IgD-negative memory B cell (primary cell): ENCODE results near the gene HYDIN. TPM values are rescaled to one million over a fixed set of nuclear protein-coding genes. Genes with fewer than 3 reads are reported as not detected.
"Not testable (repeated sequence)": the region's sequence is repeated elsewhere in the genome, so short reads cannot be mapped to it uniquely, and the experiment has no call there.

Experiments
- H3K27ac Mint-ChIP-seq, 3 donors: one replicate each; pipeline ENCODE4 v1.8.0; 2020 to 2022; ENCODE audit warnings: mild to moderate bottlenecking in 3 of 3, mixed read lengths in 3 of 3, moderate library complexity in 1 of 3
- H3K27me3 Mint-ChIP-seq: one replicate; pipeline ENCODE4 v1.8.0; 2021; ENCODE audit warnings: mixed read lengths
- H3K36me3 Mint-ChIP-seq: one replicate; pipeline ENCODE4 v1.8.0; 2020; ENCODE audit warnings: mild to moderate bottlenecking, mixed read lengths
- H3K4me1 Mint-ChIP-seq, 3 donors: one replicate each; pipeline ENCODE4 v1.8.0; 2020 to 2022; ENCODE audit warnings: mixed read lengths in 3 of 3, mild to moderate bottlenecking in 1 of 3
- H3K4me3 Mint-ChIP-seq, 4 donors: one replicate each; pipeline ENCODE4 v1.8.0; 2020 to 2022; ENCODE audit warnings: mild to moderate bottlenecking in 4 of 4, mixed read lengths in 4 of 4, moderate library complexity in 3 of 4
- H3K9me3 Mint-ChIP-seq, 3 donors: one replicate each; pipeline ENCODE4 v1.8.0; 2020 to 2021; ENCODE audit warnings: mixed read lengths in 3 of 3, mild to moderate bottlenecking in 1 of 3
- polyA plus RNA-seq: library from polyadenylated mRNA; unstranded; fragments of 300-500 nt; fragmentation: Illumina TruSeq; gene quantifications from one replicate; pipeline ENCODE4 v1.2.3, GENCODE V29; 2021

Gene HYDIN
- polyA plus RNA-seq, 1 donor from 2014 or later = not detected

GRCh38 chr16:70933746-70934145 lies 296.8 kb downstream of the HYDIN start:
- H3K27ac Mint-ChIP-seq, H3K9me3 Mint-ChIP-seq, H3K27me3 Mint-ChIP-seq, H3K36me3 Mint-ChIP-seq, H3K4me1 Mint-ChIP-seq, H3K4me3 Mint-ChIP-seq: not testable (repeated sequence)

GRCh38 chr16:70930757-70931156 lies 299.8 kb downstream of the HYDIN start:
- not testable (repeated sequence) for H3K27me3 Mint-ChIP-seq, H3K36me3 Mint-ChIP-seq, H3K27ac Mint-ChIP-seq, H3K9me3 Mint-ChIP-seq, H3K4me1 Mint-ChIP-seq, H3K4me3 Mint-ChIP-seq

DNA sequence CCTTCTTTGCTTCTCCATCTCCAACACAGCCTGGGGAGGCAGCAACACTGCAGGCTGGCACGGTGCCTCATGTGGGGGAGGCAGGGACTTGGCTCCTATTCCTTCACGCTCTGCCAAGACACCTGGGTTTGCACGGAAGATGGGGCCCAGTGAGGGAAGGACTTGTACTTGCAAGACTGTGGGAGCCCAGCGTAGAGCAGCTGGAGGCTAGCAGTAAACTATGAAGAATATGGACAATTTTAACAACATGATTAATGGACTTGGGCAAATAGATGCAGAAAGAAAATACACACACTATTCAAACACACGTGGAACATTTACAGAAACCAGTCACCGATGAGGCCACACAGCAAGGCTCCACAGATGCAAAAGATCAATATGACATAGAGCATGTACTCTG lies 308.4 kb downstream of the HYDIN start:
- H3K27ac Mint-ChIP-seq, H3K4me3 Mint-ChIP-seq, H3K4me1 Mint-ChIP-seq, H3K9me3 Mint-ChIP-seq, H3K36me3 Mint-ChIP-seq, H3K27me3 Mint-ChIP-seq: not testable (repeated sequence)

DNA sequence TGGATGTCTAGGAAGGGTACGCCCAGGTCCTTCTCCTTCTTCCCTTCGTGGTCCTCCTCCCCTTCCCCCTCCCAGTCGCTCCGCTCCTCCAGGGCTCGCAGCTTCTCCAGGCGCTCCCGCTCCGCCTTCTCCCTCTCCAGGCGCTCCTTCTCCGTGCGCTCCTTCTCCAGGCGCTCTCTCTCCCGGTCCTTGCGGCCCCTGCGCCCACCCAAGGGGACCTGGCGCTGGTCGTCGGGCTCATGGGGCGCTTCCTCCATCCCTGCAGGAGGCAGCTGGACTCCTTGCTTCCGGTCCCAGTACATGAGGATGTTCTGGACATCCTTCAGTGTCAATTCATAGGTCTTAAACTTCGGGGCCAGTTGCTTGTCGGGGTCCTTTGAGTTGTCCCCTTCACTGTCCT lies 309.9 kb downstream of the HYDIN start:
- not testable (repeated sequence) for H3K27me3 Mint-ChIP-seq, H3K4me3 Mint-ChIP-seq, H3K27ac Mint-ChIP-seq, H3K9me3 Mint-ChIP-seq, H3K4me1 Mint-ChIP-seq, H3K36me3 Mint-ChIP-seq

GRCh38 chr16:70888208-70888607 lies 342.3 kb downstream of the HYDIN start:
- H3K27ac Mint-ChIP-seq, H3K36me3 Mint-ChIP-seq, H3K9me3 Mint-ChIP-seq, H3K4me1 Mint-ChIP-seq, H3K4me3 Mint-ChIP-seq, H3K27me3 Mint-ChIP-seq: not testable (repeated sequence)

DNA sequence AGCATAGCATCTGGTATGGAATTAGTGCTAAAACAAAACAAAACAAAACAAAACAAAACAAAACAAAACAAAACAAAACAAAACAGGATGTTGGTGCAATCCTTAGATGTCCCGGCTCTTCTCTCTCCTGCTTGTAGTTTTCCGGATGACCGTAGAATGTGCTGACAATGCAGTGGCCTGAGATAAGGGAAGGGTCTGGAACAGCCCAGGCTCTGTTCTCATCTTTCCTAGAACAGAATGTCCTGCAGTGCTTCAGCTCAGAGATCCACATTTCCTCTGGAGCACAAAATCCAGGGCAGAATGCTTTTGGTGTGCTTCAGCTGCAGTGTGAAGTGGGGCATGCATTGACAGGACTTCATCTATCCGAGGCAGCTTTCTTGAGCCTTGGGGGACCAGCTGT lies 345.9 kb downstream of the HYDIN start:
- H3K4me3 Mint-ChIP-seq, H3K4me1 Mint-ChIP-seq, H3K36me3 Mint-ChIP-seq, H3K27ac Mint-ChIP-seq, H3K27me3 Mint-ChIP-seq, H3K9me3 Mint-ChIP-seq: not testable (repeated sequence)

DNA sequence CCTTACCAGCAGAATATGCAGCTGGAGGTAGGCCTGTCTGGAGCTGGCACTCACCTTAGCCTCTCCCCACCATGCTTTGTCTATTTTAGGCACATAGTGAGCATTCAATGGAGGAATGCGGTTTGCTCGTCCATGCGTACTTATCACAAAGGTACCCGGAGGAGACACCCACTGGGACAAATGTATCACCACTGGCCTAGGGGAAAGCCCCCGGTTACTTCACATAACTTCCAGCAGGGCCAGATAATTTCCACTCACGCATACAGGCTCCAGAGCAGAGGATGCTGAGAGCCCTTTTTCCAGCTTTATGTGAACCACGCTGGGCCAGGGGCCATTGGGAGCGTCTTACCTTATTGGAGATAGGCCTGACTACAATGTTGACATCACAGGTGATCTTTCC lies 348.2 kb downstream of the HYDIN start:
- H3K27ac Mint-ChIP-seq, H3K27me3 Mint-ChIP-seq, H3K4me3 Mint-ChIP-seq, H3K4me1 Mint-ChIP-seq, H3K36me3 Mint-ChIP-seq, H3K9me3 Mint-ChIP-seq: not testable (repeated sequence)

DNA sequence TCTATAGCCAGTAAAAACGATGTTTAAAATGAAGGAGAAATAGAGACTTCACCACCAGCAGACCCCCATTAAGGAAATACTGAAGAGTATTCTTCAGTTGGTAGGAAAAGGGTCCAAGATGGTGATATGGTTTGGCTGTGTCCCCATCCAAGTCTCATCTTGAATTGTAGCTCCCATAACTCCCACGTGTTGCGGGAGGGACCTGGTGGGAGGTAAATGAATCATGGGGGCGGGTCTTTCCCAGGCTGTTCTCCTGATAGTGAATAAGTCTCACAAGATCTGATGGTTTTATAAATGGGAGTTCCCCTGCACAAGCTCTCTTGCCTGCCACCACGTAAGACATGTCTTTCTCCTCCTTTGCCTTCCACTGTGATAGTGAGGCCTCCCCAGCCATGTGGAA lies 352.6 kb downstream of the HYDIN start:
- H3K27me3 Mint-ChIP-seq, H3K4me1 Mint-ChIP-seq, H3K36me3 Mint-ChIP-seq, H3K4me3 Mint-ChIP-seq, H3K9me3 Mint-ChIP-seq, H3K27ac Mint-ChIP-seq: not testable (repeated sequence)

DNA sequence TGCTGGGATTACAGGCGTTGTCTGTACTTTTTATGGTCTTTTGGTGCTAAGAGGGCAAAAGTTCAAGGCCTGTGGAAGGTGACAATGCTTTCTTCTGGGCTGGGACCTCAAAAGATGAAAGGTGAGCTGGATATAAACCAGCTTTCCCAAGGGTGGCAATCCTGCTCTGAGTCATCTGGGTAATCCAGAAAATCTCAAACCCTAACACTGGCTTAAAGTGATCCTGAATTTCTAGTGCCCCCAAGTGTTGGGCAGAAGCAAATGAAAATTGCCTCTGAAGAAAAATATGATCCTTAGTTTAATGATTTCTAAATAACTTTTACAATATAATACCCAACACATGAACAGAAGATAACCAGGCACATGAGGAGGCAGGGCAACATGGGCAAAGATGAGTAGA lies 354.1 kb downstream of the HYDIN start:
- H3K4me1 Mint-ChIP-seq, H3K36me3 Mint-ChIP-seq, H3K9me3 Mint-ChIP-seq, H3K4me3 Mint-ChIP-seq, H3K27ac Mint-ChIP-seq, H3K27me3 Mint-ChIP-seq: not testable (repeated sequence)

DNA sequence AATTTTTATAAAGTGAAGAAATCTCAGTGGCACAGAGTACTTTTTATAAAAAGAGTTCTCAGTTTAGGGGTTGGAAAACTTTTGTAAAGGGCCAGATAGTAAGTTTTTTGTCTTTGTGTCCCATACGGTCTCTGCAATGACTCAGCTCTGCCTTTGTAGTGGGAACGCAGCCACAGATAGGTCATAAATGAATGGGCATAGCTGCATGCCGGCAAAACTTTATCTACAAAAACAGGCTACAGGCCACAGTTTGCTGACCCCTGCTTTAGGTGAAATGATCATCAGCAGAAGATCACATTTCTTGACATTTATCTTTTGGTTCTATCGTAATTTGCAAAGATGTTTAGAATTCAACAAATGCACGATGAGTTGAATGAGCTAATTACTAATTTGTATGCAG lies 365.8 kb downstream of the HYDIN start:
- not testable (repeated sequence) for H3K9me3 Mint-ChIP-seq, H3K4me1 Mint-ChIP-seq, H3K36me3 Mint-ChIP-seq, H3K27ac Mint-ChIP-seq, H3K4me3 Mint-ChIP-seq, H3K27me3 Mint-ChIP-seq

DNA sequence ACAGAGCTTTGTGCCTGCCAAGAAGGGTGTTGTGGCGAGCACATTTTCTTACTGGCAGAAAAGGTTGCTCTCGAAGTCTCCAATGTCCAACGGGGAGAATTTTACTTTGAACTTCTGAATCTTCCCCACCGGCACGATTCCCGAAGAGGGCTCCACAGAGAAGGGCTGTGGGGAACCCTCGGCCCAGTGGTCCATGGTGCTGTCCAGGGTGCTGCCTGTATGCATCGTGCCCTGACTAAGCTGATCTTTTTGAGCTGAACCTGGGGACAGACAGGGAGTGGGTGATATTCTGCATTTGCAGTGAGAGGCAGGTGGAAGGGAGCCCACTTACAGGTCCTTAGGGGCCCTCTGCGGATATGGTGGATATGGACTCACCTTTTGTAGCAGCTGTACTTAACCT lies 368.5 kb downstream of the HYDIN start:
- not testable (repeated sequence) for H3K4me1 Mint-ChIP-seq, H3K27ac Mint-ChIP-seq, H3K36me3 Mint-ChIP-seq, H3K27me3 Mint-ChIP-seq, H3K4me3 Mint-ChIP-seq, H3K9me3 Mint-ChIP-seq

DNA sequence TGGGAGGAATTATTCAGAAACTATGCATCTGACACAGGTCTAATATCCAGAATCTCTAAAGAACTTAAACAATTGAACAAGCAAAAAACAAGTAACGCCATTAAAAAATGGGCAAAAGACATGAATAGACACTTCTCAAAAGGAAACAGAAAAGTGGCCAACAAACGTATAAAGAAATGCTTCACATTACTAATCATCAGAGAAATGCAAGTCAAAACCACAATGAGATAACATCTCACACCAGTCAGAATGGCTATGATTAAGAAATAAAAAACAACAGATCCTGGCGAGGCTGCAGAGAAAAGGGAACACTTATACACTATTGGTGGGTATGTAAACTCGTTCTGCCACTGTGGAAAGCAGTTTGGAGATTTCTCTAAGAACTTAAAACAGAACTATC lies 379.2 kb downstream of the HYDIN start:
- H3K4me3 Mint-ChIP-seq, H3K4me1 Mint-ChIP-seq, H3K27ac Mint-ChIP-seq, H3K9me3 Mint-ChIP-seq, H3K27me3 Mint-ChIP-seq, H3K36me3 Mint-ChIP-seq: not testable (repeated sequence)

GRCh38 chr16:70823498-70824118 lies 406.9 kb downstream of the HYDIN start:
- not testable (repeated sequence) for H3K27me3 Mint-ChIP-seq, H3K4me3 Mint-ChIP-seq, H3K27ac Mint-ChIP-seq, H3K4me1 Mint-ChIP-seq, H3K36me3 Mint-ChIP-seq, H3K9me3 Mint-ChIP-seq

GRCh38 chr16:70822734-70823133 lies 407.8 kb downstream of the HYDIN start:
- not testable (repeated sequence) for H3K27ac Mint-ChIP-seq, H3K27me3 Mint-ChIP-seq, H3K36me3 Mint-ChIP-seq, H3K4me3 Mint-ChIP-seq, H3K9me3 Mint-ChIP-seq, H3K4me1 Mint-ChIP-seq

- not testable (repeated sequence) for H3K36me3 Mint-ChIP-seq, H3K27ac Mint-ChIP-seq, H3K9me3 Mint-ChIP-seq, H3K27me3 Mint-ChIP-seq, H3K4me3 Mint-ChIP-seq, H3K4me1 Mint-ChIP-seq
These were observed 412.4 kb downstream of the HYDIN start for GRCh38 chr16:70818088-70818487.

DNA sequence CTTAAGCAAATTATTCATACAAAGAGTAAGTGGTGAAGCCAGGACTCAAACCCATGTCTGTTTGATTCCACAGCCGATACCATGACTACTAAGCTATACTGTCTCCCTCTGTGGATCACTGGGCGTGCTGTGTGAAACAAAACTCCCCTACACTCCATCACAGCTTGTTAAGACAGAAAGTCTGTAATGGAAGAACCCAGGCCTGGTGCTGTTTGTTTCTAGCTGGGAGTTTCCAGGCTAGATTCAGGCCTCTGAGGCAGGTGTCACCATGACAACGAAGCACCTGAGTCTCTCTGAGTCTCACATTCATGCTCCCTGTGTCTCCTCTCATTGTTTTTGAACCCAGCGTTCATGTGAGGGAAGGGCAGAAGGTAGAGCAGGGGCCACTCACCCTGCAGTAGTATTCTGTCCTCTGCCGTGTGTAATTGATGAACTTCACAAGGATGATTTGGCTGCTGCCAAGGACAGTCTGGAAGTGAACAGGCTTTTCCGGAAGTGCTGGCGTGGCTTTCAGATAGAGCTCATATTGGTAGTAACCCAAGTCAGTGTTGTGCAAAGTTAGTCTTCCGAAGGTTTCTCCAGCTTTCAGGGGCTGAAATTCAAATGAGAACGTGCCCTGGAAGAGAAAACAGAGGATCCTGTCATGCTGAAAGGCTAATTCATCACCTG lies 421.0 kb downstream of the HYDIN start:
- H3K9me3 Mint-ChIP-seq = peaks cover 0 to under 1% (median 0%) of the 10 kb centered on the region in 3 donors
- no peaks in the 10 kb centered on the region for H3K36me3 Mint-ChIP-seq
- no peak overlapping the region for H3K27ac Mint-ChIP-seq
- H3K4me3 Mint-ChIP-seq = no peak overlapping the region
- H3K27me3 Mint-ChIP-seq = peaks cover 5% of the 10 kb centered on the region
- H3K4me1 Mint-ChIP-seq = no peaks in the 10 kb centered on the region

- Mint-ChIP-seq H3K36me3 (peaks cover 4% of the 10 kb centered on the region), H3K4me3 (no peak overlapping the region), H3K4me1 (no peaks in the 10 kb centered on the region), H3K27ac (no peak overlapping the region), H3K27me3 (peaks cover 5% of the 10 kb centered on the region), H3K9me3 (peaks cover 0 to 3% (median 0%) of the 10 kb centered on the region in 3 donors)
These were observed 422.2 kb downstream of the HYDIN start for GRCh38 chr16:70808371-70808770.
